Central memory CD8-positive, alpha-beta T cell (primary cell): Measurements from ENCODE around the gene YPEL2.

Experiments used
- ATAC-seq: fragments of 150-1000 bp; cut with Tn5 transposase; replicated peaks from 2 replicates; pipeline ENCODE4 v1.10.0; 2022; ENCODE audit warnings: mild to moderate bottlenecking, moderate FRiP score, moderate number of reproducible peaks; ENCODE audit not compliant: poor library complexity, severe bottlenecking; ENCODE audit errors: extremely low read depth
- DNase-seq, 2 donors: peaks; one replicate each; pipeline ENCODE4 v3.0.0; 2021; ENCODE audit warnings: low spot score in 2 of 2
- H3K27ac Mint-ChIP-seq: one replicate; pipeline ENCODE4 v1.8.0; 2022; ENCODE audit warnings: low read depth, mild to moderate bottlenecking, moderate library complexity, mixed read lengths
- H3K27me3 Mint-ChIP-seq: one replicate; pipeline ENCODE4 v1.8.0; 2022; ENCODE audit warnings: mixed read lengths
- H3K36me3 Mint-ChIP-seq: one replicate; pipeline ENCODE4 v1.8.0; 2022; ENCODE audit warnings: mild to moderate bottlenecking, moderate library complexity, mixed read lengths; ENCODE audit not compliant: insufficient read depth
- H3K4me1 Mint-ChIP-seq: one replicate; pipeline ENCODE4 v1.8.0; 2022; ENCODE audit warnings: mixed read lengths
- H3K4me3 Mint-ChIP-seq: one replicate; pipeline ENCODE4 v1.8.0; 2022; ENCODE audit warnings: mild to moderate bottlenecking, moderate library complexity, mixed read lengths
- H3K9me3 Mint-ChIP-seq: one replicate; pipeline ENCODE4 v1.8.0; 2022; ENCODE audit warnings: mixed read lengths

Gene YPEL2

DNA sequence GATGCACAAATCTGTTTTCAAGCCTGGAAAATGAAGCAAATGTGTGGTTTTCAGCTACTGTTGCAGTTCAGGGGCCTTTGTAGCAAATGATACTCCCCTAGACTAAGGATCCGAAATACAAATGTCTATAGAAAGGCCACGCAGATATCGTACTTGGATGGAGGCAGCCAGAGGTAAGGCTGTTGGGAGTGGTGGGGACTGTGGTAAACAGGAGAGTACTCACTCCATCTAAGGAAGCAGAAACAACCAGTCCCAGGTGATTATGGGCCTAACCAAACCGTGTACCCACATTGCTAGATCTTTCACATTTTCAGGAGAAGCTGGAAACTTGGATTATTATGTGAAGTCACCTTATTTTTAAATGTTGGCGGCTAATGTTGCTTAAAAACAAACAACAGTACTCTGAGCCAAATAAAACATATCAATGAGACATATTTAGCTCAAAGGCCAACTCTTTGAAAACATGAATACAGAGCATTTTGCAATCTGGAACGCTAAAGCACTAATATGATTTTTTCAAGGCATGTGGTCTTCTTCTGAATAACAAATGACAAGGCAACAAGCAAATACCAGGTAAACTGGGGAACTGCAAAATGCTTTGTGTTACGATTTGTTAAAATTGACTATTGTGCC lies 110.1 kb downstream of the YPEL2 start:
- no peak overlapping the region for H3K4me3 Mint-ChIP-seq

DNA sequence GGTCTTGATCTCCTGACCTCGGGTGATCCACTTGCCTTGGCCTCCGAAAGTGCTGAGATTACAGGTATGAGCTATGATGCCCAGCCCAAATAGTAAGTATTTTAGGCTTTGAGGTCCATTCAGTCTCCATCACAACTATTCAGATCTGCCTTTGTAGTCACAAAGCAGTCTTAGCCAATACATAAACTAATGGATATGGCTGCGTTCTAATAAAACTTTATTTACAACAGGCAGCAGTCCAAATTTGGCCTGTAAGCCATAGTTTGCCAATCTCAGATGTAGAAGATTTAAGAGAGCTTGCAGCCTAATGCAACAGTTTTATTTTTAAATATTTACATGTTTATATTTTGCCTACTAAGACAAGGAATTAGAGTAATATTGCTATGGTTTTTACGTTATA lies 111.7 kb downstream of the YPEL2 start:
- peaks cover 7% of the 10 kb centered on the region for H3K4me1 Mint-ChIP-seq
- H3K9me3 Mint-ChIP-seq = no peaks in the 10 kb centered on the region
- no peaks in the 10 kb centered on the region for H3K36me3 Mint-ChIP-seq
- H3K27me3 Mint-ChIP-seq = no peaks in the 10 kb centered on the region
- ATAC-seq (no peak), DNase-seq (no peak)
- H3K4me3 Mint-ChIP-seq = no peak overlapping the region
- H3K27ac Mint-ChIP-seq = no peak overlapping the region

More for the DNA sequence above, 110.1 kb downstream of the YPEL2 start:
- no peak for ATAC-seq
- no peak for DNase-seq
- Mint-ChIP-seq H3K4me1 (peaks cover 7% of the 10 kb centered on the region), H3K36me3 (no peaks in the 10 kb centered on the region), H3K27me3 (no peaks in the 10 kb centered on the region), H3K27ac (no peak overlapping the region), H3K9me3 (no peaks in the 10 kb centered on the region)
